ENCODE results near the gene TOM1L1.
"Not testable (repeated sequence)": the region's sequence is repeated elsewhere in the genome, so short reads cannot be mapped to it uniquely, and the experiment has no call there.

TOM1L1 gene
- 0.72 to 0.87 reads per million in 2 experiments for total RNA-seq

DNA sequence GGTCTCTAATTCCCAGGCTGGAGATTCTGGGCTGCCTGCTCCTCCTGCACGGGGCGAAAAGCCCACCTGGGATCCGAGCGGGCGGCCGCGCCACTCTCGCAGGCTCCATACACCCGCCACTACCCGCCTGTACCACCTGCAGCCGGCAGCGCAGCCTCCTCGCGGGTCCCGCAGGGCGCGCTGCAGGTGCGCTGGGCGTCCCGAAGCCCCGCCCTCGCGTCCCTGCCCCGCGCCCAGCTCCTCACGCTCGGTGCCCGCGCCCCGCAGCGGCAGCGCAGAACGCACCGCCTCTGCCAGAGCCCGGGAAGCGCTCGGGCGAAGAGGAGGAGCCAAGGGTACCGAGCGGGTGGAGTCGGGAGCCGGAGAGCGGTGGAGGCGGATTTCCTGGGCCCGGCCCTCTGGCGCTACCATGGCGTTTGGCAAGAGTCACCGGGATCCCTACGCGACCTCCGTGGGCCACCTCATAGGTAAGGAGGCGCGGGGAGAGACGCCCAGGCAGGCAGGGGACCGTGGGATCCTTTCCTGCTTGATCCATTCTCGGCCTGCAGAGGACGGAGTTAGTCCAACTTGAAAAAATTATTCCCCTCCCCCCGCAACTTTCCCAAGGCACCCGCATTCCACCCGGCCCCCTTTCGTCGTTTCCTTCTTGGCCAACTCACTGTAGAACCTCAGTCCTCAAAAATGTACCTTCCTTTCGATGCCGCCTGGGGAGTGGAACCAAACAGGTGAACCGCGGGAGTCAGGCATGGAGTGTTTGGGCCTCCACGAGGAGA is at the start of gene TOM1L1:
Gene TOM1L1, plus strand, starts transcription at position 396 of the 773 bp plus-strand sequence. Its CDS starts 14 bp downstream, at position 410.
- peak; percentile 1 for DNase-seq (ENCODE audit: low read depth)

DNA sequence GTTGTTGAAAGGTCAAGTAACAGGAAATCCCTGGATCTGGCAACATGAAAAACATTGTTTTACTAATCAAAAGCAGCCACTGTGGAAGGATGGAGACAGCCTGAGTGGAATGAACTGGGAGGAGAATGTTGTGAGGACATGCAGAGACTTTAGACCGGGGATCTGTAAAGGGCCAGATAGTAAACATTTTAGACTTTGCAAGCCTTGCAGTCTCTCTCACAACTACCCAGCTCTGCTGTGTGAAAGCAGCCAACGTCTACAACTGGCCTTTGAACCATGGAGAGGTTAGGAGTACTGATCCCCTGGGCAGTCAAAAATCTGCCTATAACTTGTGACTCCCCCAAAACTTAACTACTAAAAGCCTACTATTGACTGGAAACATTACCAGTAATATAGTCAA is 41.5 kb upstream of the TOM1L1 start:
- no peak for DNase-seq (ENCODE audit: low read depth)

DNA sequence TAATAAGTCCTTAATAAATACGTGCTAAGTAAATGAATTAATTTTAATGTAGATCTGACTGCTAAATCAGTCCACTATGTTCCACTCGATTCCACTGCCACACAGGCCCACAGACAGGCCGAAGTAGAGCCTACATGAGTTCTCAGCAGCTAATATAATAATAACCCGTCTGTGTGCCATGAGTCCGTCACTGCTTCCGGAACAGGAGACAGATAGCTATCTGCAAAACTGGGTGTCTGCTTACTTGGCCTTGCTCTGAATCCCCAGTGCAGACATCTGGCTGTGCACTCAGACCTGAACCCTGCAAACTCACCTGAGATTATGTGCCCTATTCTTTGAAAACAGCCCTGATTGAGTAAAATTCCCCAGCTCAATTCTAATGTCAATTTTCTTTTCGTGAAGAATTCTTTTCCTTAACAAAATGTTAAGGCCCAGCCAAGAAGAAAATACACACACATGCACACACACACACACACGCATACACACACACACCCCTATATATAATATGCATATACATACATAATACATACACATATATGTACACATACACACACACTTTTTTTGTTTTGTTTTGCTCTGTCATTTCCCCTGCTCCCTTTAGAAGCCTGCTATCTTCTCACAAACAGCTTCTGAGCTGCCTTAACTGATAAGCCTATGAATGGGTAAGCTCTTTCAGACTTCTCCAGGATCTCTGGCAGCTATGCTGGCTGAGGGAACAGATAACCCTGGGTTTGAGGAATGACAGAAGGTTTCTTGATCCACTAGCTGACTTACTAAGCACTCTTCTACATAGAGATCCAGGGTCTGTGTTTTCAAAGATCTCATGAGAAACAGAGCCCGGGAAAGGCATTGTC is 39.8 kb upstream of the TOM1L1 start:
- no peak for DNase-seq (ENCODE audit: low read depth)

DNA sequence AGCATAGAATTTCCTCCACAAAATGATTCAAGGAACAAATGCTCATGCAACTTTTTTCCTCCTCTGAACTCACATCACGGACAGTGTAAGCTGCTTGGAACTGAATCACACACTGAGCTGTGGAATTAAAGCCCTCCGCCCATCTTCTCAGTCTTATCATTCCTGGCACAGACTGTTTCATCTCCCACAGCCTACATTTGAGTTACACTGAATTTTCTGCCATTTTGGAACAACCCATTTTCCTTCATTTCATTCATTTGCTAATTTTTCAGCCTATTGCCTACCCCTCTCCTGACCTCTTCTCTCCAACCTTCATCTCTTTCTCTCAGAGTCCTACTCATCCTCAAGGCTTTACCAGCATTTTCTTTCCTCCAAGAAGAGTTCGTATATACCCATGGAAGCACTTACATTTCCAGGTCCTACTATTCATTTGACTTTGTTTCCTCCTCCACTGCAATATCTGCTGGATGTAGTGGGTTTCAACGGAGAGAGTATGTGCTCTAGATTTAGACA is 39.1 kb upstream of the TOM1L1 start:
- no peak for DNase-seq (ENCODE audit: low read depth)

- DNase-seq (ENCODE audit: low read depth): no peak
Measured at GRCh38 chr17:54863176-54863575, 37.5 kb upstream of the TOM1L1 start.

DNA sequence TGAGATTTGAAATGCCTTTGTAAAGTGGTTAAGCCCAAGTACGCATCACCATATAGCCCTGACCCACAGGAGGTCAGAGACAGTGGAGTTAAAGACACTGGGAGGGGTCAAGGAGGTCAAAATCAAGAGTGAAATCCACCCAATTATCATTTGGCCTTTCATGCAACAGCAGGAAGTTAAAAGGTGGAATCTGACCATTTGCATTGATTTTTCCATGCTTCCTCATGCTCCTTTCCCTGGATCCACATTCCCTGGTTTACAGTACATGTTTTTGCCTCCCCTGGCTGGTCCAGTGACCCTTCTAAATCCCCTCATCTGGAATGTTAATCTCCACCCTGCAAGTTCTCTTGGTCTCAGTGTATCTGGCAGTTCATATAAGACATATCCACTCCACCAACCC is 36.6 kb upstream of the TOM1L1 start:
- DNase-seq (ENCODE audit: low read depth): no peak

DNA sequence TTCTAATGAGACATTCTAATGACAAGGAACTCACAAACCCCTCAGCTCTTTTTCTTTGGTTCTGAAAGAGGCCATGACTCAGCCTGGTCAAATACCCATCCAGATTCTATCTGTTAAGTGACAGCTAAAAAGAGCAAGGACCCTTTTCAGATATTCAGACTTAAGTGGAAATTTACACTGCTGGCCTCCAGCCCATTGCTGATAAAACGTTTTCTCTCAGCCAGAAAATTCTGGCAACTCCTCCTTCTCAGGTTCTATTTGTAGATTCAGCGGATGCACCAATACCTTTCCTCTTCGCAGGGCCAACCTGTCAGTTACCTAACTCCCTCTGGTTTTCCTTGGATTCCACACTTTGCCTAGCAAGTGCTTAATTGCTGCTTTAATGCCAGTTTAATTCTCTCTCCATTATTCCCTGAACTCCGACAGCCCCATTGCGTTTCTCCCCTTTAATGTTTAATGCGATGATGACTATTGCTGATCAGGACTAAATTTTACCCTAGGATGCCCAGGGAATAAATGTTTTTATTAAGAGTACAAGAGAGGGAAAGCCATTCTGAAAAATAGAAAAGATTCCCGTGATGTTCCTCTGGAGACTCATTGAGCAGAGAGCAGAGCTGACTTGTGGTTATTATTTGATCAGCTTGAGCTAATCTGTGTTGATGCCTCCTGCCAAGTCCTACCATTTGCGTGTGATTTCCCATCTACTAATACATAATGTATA is 35.9 kb upstream of the TOM1L1 start:
- DNase-seq (ENCODE audit: low read depth): no peak

- DNase-seq (ENCODE audit: low read depth): no peak
Measured at GRCh38 chr17:54867634-54868033, 33.0 kb upstream of the TOM1L1 start.

GRCh38 chr17:54870671-54871175 is 29.9 kb upstream of the TOM1L1 start:
- no peak for DNase-seq (ENCODE audit: low read depth)

DNA sequence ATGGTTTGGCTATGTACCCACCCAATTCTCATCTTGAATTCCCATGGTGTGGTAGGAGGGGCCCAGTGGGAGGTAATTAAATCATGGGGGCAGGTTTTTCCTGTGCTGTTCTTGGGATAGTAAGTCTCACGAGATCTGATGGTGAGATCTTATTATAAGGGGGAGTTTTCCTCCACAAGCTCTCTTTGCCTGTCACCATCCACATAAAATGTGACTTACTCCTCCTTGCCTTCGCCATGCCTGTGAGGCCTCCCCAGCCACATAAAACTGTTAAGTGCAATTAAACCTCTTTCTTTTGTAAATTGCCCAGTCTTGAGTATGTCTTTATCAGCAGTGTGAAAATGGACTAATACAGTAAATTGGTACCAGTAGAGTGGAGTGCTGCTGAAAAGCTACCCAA is 24.7 kb upstream of the TOM1L1 start:
- DNase-seq (ENCODE audit: low read depth): not testable (repeated sequence)

DNA sequence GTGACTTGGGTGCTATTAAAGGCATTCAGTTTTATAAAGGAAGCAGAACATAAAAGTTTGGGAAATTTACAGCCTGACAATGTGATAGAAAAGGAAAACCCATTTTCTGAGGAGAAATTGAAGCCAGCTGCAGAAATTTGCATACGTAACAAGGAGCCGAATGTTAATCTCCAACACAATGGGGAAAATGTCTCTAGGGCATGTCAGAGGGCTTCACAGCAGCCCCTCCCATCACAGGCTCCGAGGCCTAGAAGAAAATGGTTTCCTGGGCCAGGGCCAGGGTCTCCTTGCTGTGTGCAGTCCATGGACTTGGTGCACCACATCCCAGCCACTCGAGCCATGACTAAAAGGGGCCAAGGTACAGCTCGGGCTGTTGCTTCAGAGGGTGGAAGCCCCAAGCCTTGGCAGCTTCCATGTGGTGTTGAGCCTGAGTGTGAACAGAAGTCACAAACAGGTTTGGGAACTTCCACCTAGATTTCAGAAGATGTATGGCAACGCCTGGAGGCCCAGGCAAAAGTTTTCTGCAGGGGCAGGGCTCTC is 23.9 kb upstream of the TOM1L1 start:
- no peak for DNase-seq (ENCODE audit: low read depth)

DNA sequence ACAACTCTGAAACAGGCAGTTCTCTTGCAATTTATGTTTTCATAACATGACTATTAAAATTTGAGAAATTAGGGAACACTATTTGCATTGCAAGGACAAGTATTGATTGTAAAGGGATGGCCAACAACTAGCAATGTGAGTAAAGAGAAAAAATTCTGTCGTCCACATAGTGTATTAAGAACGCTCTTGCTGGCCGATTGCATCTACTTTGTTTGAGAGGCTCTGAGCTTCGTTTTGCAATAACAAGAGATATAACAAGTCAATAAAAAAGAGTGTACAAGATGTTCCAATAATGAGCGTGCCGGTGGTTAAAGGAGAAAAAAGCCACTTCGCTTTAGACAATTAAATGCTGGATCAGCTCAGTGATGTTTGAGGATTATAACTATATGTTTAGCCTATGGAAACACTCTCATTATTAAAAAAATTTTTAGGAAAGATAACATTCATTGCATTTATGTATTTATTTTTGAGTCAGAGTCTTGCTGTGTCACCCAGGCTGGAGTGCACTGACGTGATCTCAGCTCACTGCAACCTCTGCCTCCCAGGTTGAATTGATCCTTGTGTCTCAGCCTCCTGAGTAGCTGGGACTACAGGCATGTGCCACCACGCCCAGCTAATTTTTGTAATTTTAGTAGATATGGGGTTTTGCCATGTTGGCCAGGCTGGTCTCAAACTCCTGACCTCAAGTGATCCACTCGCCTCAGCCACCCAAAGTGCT is 19.2 kb upstream of the TOM1L1 start:
- DNase-seq (ENCODE audit: low read depth): no peak

GRCh38 chr17:54882371-54882770 is 18.3 kb upstream of the TOM1L1 start:
- no peak for DNase-seq (ENCODE audit: low read depth)

GRCh38 chr17:54882950-54883349 is 17.7 kb upstream of the TOM1L1 start:
- DNase-seq (ENCODE audit: low read depth): no peak

GRCh38 chr17:54883939-54884338 is 16.7 kb upstream of the TOM1L1 start:
- DNase-seq (ENCODE audit: low read depth): no peak

GRCh38 chr17:54887787-54888186 is 12.9 kb upstream of the TOM1L1 start:
- no peak for DNase-seq (ENCODE audit: low read depth)

DNA sequence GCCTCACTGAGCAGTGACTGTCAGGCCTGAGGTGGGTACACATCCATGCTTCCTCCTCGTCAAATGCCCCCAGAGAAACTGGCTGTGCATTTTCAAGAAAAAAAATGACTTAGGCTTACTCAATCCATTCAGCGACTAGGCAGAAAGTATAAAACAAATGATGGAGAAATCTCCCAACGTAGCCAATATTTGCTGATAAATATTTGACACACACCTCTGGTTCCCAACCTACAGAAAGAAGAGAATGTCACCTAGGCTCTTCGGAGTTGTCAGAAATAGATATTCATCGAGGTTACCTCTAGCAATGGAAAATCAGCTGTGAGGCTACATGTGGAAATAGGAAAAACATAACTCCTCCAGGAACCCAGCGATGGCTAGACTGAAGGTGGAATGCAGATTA is 12.4 kb upstream of the TOM1L1 start:
- no peak for DNase-seq (ENCODE audit: low read depth)

DNA sequence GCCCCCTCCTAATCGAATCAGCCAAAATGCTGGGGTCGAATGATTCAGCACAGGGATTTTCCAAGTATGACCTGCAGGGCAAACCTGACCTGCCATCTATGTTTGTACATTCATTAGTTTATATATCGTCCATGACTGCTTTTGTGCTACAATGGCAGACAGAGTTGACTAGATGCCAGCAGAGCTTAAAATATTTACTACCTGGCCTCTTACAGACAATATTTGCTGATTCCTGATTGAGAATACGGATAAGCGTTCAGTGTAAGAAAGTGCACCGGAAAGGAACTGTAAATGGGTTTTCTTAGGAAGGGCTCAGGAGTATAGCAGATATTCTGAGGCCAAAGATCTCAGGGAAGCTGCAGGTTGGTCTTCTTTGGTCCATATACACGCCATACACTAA is 11.7 kb upstream of the TOM1L1 start:
- no peak for DNase-seq (ENCODE audit: low read depth)

GRCh38 chr17:54891176-54891821 is 9.4 kb upstream of the TOM1L1 start:
- DNase-seq (ENCODE audit: low read depth): no peak

GRCh38 chr17:54892360-54892759 is 8.3 kb upstream of the TOM1L1 start:
- DNase-seq (ENCODE audit: low read depth): no peak

- DNase-seq (ENCODE audit: low read depth): no peak
Measured at GRCh38 chr17:54898576-54898975, 2.1 kb upstream of the TOM1L1 start.

Measured in T follicular helper cell (primary cell).